Neutrophil (primary cell): ENCODE results near the gene ZMIZ2.

Source experiments
- H3K27ac ChIP-seq: fragments of 200-600 bp; sonication (generic); 2 replicates; pipeline ENCODE4 v1.5.1; 2016; ENCODE audit warnings: mild to moderate bottlenecking, moderate library complexity
- H3K27me3 ChIP-seq: fragments of 200-600 bp; sonication (generic); 2 replicates; pipeline ENCODE4 v1.6.0; 2016; ENCODE audit warnings: mild to moderate bottlenecking
- H3K36me3 ChIP-seq: fragments of 200-600 bp; sonication (generic); 2 replicates; pipeline ENCODE4 v1.5.1; 2017
- H3K4me1 ChIP-seq, 2 experiments: fragments of 200-600 bp in 1 of 2; sonication (generic) in 1 of 2; 1 replicate in 1 of 2; 2 replicates in 1 of 2; pipeline versions ENCODE4 v1.5.1 to v1.6.1; 2013 to 2016; ENCODE audit warnings: low read depth in 1 of 2, low read length in 1 of 2, mild to moderate bottlenecking in 1 of 2, moderate library complexity in 1 of 2; ENCODE audit not compliant: control insufficient read depth in 1 of 2, insufficient read depth in 1 of 2
- H3K4me3 ChIP-seq, 2 experiments: fragments of 200-600 bp in 1 of 2; sonication (generic) in 1 of 2; 1 replicate in 1 of 2; 2 replicates in 1 of 2; pipeline ENCODE4 v1.5.1; 2013 to 2016; ENCODE audit warnings: low read depth in 1 of 2, low read length in 1 of 2, mild to moderate bottlenecking in 1 of 2, moderate library complexity in 1 of 2
- H3K9me3 ChIP-seq: fragments of 200-600 bp; sonication (generic); 2 replicates; pipeline ENCODE4 v1.5.1; 2016
- TF ChIP-seq, protein P1 (sequence below): fragments of 200-600 bp; sonication (generic); IDR thresholded peaks from 2 replicates; pipeline ENCODE4 v1.5.1; 2016; ENCODE audit warnings: antibody characterized with exemption

ZMIZ2 gene

DNA sequence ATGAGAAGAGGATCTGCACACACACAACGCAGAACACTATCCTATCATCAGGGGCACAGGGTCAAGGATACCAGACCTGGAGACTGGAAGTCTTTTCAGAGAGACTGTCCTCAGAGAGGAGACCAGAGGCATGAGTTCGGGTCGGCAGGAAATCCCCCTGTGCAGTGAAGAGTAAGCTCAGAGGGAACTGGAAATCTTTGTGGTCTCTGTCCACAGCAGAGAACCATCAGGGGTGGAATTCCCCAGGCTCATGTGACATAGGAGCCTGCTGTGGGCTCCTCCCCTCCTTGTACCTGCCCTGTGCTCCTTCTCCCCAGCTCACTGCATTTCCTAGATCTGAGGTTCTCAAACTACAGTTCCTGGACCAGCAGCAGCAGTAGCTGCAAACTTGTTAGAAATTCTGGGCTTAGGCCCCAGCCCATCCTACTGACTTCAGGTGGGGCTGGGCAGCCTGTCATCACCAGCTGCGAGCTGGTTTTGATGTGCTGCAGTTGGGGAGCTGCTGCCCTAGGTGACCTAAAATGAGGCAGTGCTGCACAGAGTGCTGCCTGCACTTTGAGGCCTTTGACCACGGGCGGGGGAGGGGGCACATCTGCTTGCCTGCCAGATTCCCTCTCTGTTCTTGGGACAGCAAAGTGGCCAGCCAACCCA is 2.4 kb downstream of the ZMIZ2 start:
- no peaks in the 10 kb centered on the region for H3K27me3 ChIP-seq
- no peaks in the 10 kb centered on the region for H3K9me3 ChIP-seq
- H3K4me1 ChIP-seq = peaks cover 18 to 24% of the 10 kb centered on the region in 2 experiments
- TF ChIP-seq, protein P1, sequence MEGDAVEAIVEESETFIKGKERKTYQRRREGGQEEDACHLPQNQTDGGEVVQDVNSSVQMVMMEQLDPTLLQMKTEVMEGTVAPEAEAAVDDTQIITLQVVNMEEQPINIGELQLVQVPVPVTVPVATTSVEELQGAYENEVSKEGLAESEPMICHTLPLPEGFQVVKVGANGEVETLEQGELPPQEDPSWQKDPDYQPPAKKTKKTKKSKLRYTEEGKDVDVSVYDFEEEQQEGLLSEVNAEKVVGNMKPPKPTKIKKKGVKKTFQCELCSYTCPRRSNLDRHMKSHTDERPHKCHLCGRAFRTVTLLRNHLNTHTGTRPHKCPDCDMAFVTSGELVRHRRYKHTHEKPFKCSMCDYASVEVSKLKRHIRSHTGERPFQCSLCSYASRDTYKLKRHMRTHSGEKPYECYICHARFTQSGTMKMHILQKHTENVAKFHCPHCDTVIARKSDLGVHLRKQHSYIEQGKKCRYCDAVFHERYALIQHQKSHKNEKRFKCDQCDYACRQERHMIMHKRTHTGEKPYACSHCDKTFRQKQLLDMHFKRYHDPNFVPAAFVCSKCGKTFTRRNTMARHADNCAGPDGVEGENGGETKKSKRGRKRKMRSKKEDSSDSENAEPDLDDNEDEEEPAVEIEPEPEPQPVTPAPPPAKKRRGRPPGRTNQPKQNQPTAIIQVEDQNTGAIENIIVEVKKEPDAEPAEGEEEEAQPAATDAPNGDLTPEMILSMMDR = no peak
- no peaks in the 10 kb centered on the region for H3K36me3 ChIP-seq
- H3K4me3 ChIP-seq = no peak overlapping the region
- H3K27ac ChIP-seq = no peak overlapping the region

DNA sequence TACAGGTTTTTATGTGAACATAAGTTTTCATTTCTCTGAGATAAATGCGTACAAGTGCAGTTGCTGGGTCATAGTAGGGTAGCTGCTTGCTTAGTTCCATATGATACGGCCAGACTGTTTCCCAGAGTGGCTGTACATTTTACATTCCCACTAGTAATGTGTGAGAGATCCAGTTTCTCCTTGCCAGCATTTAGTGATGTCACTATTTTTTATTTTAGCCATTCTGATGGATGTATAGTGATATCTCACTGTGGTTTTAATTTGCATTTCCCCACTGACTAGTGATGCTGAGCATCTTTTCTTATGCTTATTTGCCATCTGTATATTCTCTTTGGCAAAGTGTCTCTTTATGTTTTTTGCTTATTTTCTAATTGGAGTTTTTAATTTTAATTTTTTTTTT is 4.2 kb downstream of the ZMIZ2 start:
- no peak overlapping the region for H3K27ac ChIP-seq
- no peaks in the 10 kb centered on the region for H3K9me3 ChIP-seq
- TF ChIP-seq, protein P1 = no peak
- no peak overlapping the region for H3K4me3 ChIP-seq
- H3K4me1 ChIP-seq = peaks cover 15 to 21% of the 10 kb centered on the region in 2 experiments
- no peaks in the 10 kb centered on the region for H3K27me3 ChIP-seq
- H3K36me3 ChIP-seq = peaks cover 16% of the 10 kb centered on the region

- Histone ChIP-seq H3K4me3 (no peak overlapping the region), H3K36me3 (peaks cover 36% of the 10 kb centered on the region), H3K27ac (no peak overlapping the region), H3K27me3 (no peaks in the 10 kb centered on the region), H3K4me1 (peaks cover 3 to 7% of the 10 kb centered on the region in 2 experiments), H3K9me3 (no peaks in the 10 kb centered on the region)
- TF ChIP-seq, protein P1 = no peak
Observed at GRCh38 chr7:44754802-44755697, 6.4 kb downstream of the ZMIZ2 start.

DNA sequence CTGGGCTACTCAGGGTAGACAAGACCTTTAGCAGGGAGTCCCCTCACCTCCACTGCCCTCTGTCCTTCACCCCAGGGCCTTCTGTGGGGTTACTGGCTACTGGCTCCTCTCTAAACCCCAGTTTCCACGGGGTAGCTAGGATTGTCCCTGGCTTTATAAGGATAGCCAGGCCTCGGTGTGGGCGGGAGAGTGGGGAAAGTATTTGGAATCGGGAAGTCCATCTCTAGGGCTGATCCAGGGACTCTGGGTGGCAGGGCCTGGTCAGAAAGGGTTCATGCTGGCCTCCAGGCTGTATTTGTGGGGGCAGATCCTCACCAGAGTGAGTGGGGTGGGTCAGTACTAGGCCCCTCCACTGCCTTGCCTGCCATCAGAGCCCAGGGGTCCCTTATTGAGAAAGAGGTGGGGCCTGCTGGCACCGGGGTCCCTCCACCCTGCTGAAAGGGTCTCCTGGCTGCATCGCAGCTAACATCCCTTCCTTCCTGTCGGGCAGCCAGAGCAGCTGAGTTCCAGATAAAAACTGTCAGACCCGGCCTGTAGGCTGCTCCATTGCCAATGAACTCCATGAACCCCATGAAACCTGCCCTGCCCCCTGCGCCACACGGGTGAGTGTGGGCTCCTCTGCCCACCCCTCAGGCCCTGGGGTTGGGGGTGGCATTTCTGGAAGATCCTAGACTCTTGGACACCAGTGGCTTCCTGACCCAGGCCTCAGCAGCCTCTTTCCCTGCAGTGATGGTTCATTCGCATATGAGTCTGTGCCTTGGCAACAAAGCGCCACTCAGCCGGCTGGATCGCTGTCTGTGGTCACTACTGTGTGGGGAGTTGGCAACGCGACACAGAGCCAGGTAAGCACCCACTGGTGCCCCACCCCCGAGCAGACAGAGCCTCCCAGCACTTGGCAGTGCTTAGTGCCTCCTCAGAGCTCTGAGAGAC is 7.3 kb downstream of the ZMIZ2 start:
- H3K27ac ChIP-seq = no peak overlapping the region
- no peaks in the 10 kb centered on the region for H3K27me3 ChIP-seq
- TF ChIP-seq, protein P1 = no peak
- no peak overlapping the region for H3K4me3 ChIP-seq
- peaks cover 45% of the 10 kb centered on the region for H3K36me3 ChIP-seq
- no peaks in the 10 kb centered on the region for H3K9me3 ChIP-seq
- no peaks in the 10 kb centered on the region for H3K4me1 ChIP-seq

- Histone ChIP-seq H3K36me3 (peaks cover 54% of the 10 kb centered on the region), H3K27me3 (no peaks in the 10 kb centered on the region)
Observed at GRCh38 chr7:44756904-44757303, 8.3 kb downstream of the ZMIZ2 start.

More at GRCh38 chr7:44756904-44757303, 8.3 kb downstream of the ZMIZ2 start:
- Histone ChIP-seq H3K4me3 (no peak overlapping the region), H3K27ac (no peak overlapping the region), H3K4me1 (no peaks in the 10 kb centered on the region), H3K9me3 (no peaks in the 10 kb centered on the region)
- TF ChIP-seq, protein P1 = no peak
